Umbilical cord (tissue), 2 donors: Measurements from ENCODE around the gene GRWD1. TPM values are rescaled to one million over a fixed set of nuclear protein-coding genes. Genes with fewer than 3 reads are reported as not detected.

Source experiments
- DNase-seq: peaks from one replicate; pipeline ENCODE4 v3.0.0-alpha.2; 2015; ENCODE audit warnings: low spot score
- total RNA-seq: library from RNA; depleted of rRNA; stranded (reverse); fragments of >200 nt; gene quantifications from one replicate; pipeline ENCODE4 v1.2.3, GENCODE V29; 2014; ENCODE audit warnings: low replicate concordance; ENCODE audit not compliant: insufficient read depth

GRWD1 gene
- total RNA-seq, 1 donor from 2014 or later: 19.0 TPM

- peak; percentile 49 for DNase-seq
These were observed 21.0 kb upstream of the GRWD1 start for GRCh38 chr19:48424694-48425219.

DNA sequence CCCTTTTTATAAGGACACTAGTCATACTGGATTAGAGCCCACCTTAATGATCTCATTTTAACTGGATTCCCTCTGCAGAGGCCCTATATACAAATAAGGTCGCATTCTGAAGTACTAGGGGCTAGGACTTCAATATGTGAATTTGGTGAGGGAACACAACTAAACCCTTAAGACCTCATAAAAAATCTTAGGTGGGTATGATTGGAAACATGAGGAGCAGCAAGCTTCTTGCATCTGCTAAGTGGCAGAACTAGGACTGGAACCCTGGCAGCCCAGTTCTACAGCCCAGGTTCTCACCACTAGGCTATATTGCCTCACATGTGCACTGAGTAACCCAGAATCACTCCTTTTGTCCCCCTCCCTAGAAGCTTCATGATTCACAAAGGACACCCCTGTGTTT, 17.1 kb upstream of the GRWD1 start:
- DNase-seq: no peak

GRCh38 chr19:48433337-48433736, 12.4 kb upstream of the GRWD1 start:
- no peak for DNase-seq

GRCh38 chr19:48436586-48436985, 9.2 kb upstream of the GRWD1 start:
- no peak for DNase-seq

DNA sequence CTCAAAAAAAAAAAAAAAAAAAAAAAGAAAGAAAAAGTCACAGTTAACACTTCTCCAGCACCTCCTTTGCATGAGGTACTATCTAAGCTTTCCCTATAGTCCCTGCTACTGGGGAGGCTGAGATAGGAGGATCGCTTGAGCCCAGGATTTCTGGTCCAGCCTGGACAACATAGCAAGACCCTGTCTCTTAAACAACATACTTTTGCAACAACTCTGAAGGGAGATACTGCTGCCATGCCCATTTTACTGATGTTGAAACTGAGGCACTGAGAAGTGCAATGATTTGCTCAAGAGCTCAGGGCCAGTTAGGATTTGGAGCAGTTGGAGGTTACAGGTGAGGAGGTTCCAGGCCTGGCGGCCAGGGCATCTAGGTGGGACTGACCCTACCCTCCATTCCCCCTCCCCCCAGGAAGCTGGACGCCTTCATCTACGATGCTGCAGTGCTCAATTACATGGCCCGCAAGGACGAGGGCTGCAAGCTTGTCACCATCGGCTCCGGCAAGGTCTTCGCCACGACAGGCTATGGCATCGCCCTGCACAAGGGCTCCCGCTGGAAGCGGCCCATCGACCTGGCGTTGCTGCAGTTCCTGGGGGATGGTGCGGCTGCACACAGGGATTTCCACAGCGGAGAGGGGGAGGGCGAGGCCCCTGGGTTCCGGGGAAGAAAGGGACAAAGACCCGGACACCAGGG, 4.3 kb upstream of the GRWD1 start:
- DNase-seq: no peak

DNA sequence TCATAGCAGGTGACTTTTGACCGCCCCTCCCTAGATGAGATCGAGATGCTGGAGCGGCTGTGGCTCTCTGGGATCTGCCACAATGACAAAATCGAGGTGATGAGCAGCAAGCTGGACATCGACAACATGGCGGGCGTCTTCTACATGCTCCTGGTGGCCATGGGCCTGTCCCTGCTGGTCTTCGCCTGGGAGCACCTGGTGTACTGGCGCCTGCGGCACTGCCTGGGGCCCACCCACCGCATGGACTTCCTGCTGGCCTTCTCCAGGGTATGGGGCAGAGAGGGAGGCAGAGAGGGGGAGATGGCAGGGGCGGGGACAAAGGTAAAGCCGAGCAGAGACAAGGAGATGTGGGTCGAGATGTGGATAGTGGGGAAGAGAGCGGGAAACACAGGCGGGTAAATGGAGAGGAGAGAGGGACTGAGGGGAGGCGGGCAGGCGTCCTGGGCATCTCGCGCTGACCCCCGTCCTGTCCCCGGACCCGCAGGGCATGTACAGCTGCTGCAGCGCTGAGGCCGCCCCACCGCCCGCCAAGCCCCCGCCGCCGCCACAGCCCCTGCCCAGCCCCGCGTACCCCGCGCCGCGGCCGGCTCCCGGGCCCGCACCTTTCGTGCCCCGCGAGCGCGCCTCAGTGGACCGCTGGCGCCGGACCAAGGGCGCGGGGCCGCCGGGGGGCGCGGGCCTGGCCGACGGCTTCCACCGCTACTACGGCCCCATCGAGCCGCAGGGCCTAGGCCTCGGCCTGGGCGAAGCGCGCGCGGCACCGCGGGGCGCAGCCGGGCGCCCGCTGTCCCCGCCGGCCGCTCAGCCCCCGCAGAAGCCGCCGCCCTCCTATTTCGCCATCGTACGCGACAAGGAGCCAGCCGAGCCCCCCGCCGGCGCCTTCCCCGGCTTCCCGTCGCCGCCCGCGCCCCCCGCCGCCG, 3.4 kb upstream of the GRWD1 start:
- no peak for DNase-seq

DNA sequence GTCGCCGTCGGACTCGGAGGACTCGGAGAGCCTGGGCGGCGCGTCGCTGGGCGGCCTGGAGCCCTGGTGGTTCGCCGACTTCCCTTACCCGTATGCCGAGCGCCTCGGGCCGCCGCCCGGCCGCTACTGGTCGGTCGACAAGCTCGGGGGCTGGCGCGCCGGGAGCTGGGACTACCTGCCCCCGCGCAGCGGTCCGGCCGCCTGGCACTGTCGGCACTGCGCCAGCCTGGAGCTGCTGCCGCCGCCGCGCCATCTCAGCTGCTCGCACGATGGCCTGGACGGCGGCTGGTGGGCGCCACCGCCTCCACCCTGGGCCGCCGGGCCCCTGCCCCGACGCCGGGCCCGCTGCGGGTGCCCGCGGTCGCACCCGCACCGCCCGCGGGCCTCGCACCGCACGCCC, 2.5 kb upstream of the GRWD1 start:
- no peak for DNase-seq

DNA sequence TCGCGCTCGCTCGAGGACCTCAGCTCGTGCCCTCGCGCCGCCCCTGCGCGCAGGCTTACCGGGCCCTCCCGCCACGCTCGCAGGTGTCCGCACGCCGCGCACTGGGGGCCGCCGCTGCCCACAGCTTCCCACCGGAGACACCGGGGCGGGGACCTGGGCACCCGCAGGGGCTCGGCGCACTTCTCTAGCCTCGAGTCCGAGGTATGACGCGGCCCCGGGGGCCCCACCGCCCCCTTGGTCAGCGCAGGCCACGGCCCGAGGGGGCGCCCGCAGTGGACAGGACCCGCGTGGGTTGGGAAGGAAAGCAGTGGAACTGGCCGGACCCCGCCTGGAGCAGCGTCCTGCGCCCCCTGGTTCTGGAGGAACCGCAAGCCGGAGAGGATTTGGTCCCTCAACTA, 2.1 kb upstream of the GRWD1 start:
- no peak for DNase-seq

DNA sequence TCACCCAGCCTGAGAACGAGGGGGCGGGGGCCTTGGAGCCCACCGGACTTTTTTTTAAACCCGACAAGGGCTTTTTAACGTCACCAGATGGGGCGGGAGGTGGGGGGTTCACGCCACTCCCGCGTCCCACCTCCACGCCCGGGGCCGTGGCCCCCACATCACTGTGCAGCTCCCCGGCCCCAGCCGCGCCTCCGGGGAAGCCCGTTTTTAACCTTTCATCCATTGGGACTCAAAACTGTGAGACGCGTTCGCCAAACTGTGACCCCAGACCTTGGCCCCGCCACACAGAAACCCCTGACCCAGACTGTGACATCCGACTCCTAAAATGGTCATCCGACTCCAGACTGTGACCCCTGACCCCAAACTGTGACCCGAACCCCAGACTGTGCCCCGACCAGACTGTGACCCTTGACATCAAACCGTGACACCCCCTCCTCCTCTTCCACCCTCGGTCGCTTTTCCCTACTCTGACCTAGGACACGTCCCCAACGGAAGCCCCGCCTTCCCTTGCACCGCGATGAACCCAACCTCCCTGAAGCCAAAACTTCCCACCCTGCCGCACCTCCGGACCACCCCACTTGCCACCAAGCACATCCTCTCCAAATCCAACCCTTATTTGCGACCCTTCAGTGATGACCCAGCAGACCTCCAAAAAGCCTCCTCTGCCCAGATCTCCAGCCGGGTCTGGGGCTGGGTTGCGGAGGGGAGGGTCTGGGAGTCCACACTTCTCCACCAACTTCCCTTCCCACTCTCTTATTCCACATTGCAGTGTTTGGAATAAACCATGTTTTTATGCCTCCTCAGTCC, 1.5 kb upstream of the GRWD1 start:
- DNase-seq: no peak

- DNase-seq: no peak
These were observed 915 bp upstream of the GRWD1 start for GRCh38 chr19:48444936-48445200.

GRCh38 chr19:48445256-48445605, 552 bp upstream of the GRWD1 start:
- peak; percentile 89 for DNase-seq

DNA sequence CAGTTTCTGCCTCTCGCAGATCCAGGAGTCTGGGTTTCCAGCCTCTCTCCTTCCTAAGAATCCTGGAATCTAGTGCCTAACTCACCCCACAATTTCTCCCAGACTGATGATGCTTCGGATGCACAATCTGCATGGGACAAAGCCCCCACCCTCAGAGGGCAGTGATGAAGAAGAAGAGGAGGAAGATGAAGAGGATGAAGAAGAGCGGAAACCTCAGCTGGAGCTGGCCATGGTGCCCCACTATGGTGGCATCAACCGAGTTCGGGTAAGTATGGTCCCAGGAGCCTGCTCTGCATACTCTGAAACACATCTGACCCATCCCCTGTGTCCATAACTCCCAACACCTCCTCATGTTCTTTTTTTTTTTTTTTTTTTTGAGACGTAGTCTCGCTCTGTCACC, 796 bp downstream of the GRWD1 start:
- DNase-seq: no peak

GRCh38 chr19:48448563-48448962, 2.8 kb downstream of the GRWD1 start:
- no peak for DNase-seq

- DNase-seq: no peak
These were observed 4.7 kb downstream of the GRWD1 start for GRCh38 chr19:48450441-48450840.

- no peak for DNase-seq
These were observed 5.1 kb downstream of the GRWD1 start for GRCh38 chr19:48450863-48451262.

DNA sequence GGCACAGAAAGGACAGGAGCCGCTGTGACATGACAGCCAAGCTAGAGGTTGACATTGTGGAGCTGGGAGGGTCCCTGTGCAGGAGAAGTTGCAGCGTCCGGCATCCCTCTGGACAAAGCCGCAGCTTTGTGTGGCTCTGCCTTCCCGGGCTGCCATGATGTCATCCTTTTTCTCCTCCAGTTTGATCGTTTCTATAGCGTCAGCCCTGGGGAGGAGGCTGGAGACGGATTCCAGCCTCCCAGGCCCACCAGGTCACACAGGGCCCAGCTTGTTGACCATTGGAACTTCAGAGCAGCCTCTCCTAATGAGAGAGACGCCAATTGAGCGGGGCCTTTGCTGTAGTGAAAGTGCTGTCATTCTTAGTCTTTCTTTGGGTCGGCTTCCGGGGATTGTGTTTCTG, 5.8 kb downstream of the GRWD1 start:
- no peak for DNase-seq

DNA sequence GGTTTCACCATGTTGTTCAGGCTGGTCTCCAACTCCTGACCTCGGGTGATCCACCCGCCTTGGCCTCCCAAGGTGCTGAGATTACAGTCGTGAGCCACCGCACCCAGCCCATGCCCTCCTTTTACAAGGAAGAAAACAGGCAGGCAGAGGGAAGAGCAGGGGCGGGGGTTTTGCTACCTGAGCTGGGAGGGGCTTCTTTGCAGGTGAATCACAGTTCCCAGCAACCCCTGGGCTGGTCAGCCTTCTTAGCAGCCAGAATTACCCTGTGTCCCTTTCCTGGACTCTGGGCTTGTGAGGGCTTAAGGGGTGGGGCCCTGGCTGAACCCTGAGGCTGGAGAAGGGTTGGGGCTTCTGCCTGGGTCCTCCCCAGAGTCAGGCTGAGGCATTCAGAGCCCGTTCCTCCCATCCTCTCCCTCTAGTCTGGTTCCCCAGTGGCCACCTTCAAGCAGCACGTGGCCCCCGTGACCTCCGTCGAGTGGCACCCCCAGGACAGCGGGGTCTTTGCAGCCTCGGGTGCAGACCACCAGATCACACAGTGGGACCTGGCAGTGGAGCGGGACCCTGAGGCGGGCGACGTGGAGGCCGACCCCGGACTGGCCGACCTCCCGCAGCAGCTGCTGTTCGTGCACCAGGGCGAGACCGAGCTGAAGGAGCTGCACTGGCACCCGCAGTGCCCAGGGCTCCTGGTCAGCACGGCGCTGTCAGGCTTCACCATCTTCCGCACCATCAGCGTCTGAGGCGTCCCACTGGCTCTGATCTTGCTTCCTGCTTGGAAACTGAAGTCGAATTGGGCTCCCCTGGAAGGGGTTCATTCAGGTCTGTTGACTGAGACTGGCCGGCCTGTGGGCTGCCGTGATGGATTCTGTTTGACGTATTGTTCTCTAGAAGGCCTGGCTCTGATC, 6.8 kb downstream of the GRWD1 start:
- no peak for DNase-seq

GRCh38 chr19:48454150-48454730, 8.5 kb downstream of the GRWD1 start:
- DNase-seq: no peak

- no peak for DNase-seq
These were observed 9.6 kb downstream of the GRWD1 start, which contains the start of gene KCNJ14 for GRCh38 chr19:48455171-48455907. TSS of gene KCNJ14 (plus strand) at chr19:48455574. CDS start at chr19:48461725, 6,151 bp downstream.
